K562 (cell line): ENCODE measurements around the gene GALNT17. TPM values are rescaled to one million over a fixed set of nuclear protein-coding genes. Genes with fewer than 3 reads are reported as not detected.

Experiments
- ATAC-seq: fragments of 200-7000 bp; cut with Tn5 transposase; 3 replicates; pipeline ENCODE4 v1.9.1; 2020; ENCODE audit warnings: moderate library complexity
- BruUV-seq: library from RNA; stranded (reverse); fragments of 400-500 nt; replicated peaks from 2 replicates; lab custom pipeline; 2021; lab: Mats Ljungman, UMichigan
- CTCF ChIA-PET: fragments of 300-600 bp; formaldehyde crosslinking; extraction: SDS; loops from one replicate; lab custom pipeline; 2021; ENCODE audit warnings: low intra/inter-chr PET ratio; lab: Yijun Ruan, JAX
- POLR2A ChIA-PET: fragments of 300-600, 350-650 bp; sonication (Branson Sonifier 250); formaldehyde crosslinking; extraction: SDS; loops from one replicate; lab custom pipeline; 2021; ENCODE audit warnings: antibody characterized with exemption, inconsistent platforms; lab: Yijun Ruan, JAX
- DNase-seq, 4 experiments: peaks; one replicate each; pipeline versions ENCODE4 v3.0.0 to v3.0.0-alpha.2; 2011 to 2018; ENCODE audit warnings: low spot score in 3 of 4, mixed read lengths in 3 of 4; ENCODE audit errors: extremely low read depth in 1 of 4
- FAIRE-seq: peaks from 2 replicates; lab custom pipeline; 2011; peaks lifted over from hg19 to GRCh38; lab: Jason Lieb, UNC
- H2AFZ ChIP-seq: 2 replicates; pipeline ENCODE4 v1.6.0; 2011; ENCODE audit warnings: low read depth, low read length, control low read depth, inconsistent platforms
- H3K27ac ChIP-seq: fragments of 200-600 bp; 3 replicates; pipeline ENCODE4 v1.8.0; 2011; ENCODE audit warnings: low read depth, mild to moderate bottlenecking, control low read depth, inconsistent platforms, low read length, moderate library complexity, mixed read lengths; ENCODE audit errors: extremely low read depth
- H3K27me3 ChIP-seq, 2 experiments: fragments of 300-600 bp in 1 of 2; 2 replicates in 1 of 2; 3 replicates in 1 of 2; pipeline versions ENCODE4 v1.6.0 to v1.8.0; 2011; ENCODE audit warnings: inconsistent platforms in 2 of 2, low read length in 2 of 2, mild to moderate bottlenecking in 1 of 2, mixed read lengths in 1 of 2, moderate library complexity in 1 of 2; ENCODE audit not compliant: control insufficient read depth in 2 of 2, insufficient read depth in 2 of 2
- H3K36me3 ChIP-seq: fragments of 300-600 bp; 3 replicates; pipeline ENCODE4 v1.8.0; 2011; ENCODE audit warnings: mild to moderate bottlenecking, low read length, inconsistent platforms; ENCODE audit not compliant: control insufficient read depth, insufficient read depth
- H3K4me1 ChIP-seq, 2 experiments: fragments of 200-600 bp in 1 of 2; replicated peaks in 1 of 2; 2 replicates in 1 of 2; 3 replicates in 1 of 2; pipeline versions ENCODE4 v1.5.1 to v1.8.0; 2011; ENCODE audit warnings: inconsistent platforms in 2 of 2, low read length in 2 of 2, mild to moderate bottlenecking in 1 of 2, mixed read lengths in 1 of 2, moderate library complexity in 1 of 2; ENCODE audit not compliant: control insufficient read depth in 2 of 2, insufficient read depth in 2 of 2
- H3K4me2 ChIP-seq: 2 replicates; pipeline ENCODE4 v1.6.1; 2011; ENCODE audit warnings: low read length, control low read depth, inconsistent platforms, mixed read lengths; ENCODE audit not compliant: insufficient read depth
- H3K4me3 ChIP-seq: fragments of 200-600 bp; sonication (generic), shearing (Covaris generic); 2 replicates; pipeline ENCODE4 v1.5.1; 2016; ENCODE audit warnings: control low read depth, inconsistent platforms
- H3K79me2 ChIP-seq: fragments of 200-600 bp; 3 replicates; pipeline ENCODE4 v1.8.0; 2011; ENCODE audit warnings: low read length, inconsistent platforms; ENCODE audit not compliant: control insufficient read depth, insufficient read depth
- H3K9ac ChIP-seq, 2 experiments: 2 replicates each; pipeline versions ENCODE4 v1.6.0 to v1.6.1; 2011; ENCODE audit warnings: low read depth in 2 of 2, low read length in 2 of 2, control low read depth in 1 of 2, inconsistent platforms in 1 of 2, mild to moderate bottlenecking in 1 of 2, mixed read lengths in 1 of 2; ENCODE audit not compliant: insufficient read depth in 1 of 2
- H3K9me1 ChIP-seq: one replicate; pipeline ENCODE4 v1.6.0; 2011; ENCODE audit warnings: inconsistent platforms, mild to moderate bottlenecking, low read length, moderate library complexity; ENCODE audit not compliant: control insufficient read depth, insufficient read depth
- H3K9me3 ChIP-seq: replicated peaks from 2 replicates; pipeline ENCODE4 v1.5.1; 2011; ENCODE audit warnings: low read depth, low read length, inconsistent platforms; ENCODE audit not compliant: control insufficient read depth, insufficient read depth
- H4K20me1 ChIP-seq: replicated peaks from 2 replicates; pipeline ENCODE4 v1.6.1; 2011; ENCODE audit warnings: low read length, inconsistent platforms, mixed read lengths; ENCODE audit not compliant: control insufficient read depth, insufficient read depth
- ELK1 ChIP-seq: sonication (generic); formaldehyde crosslinking; IDR thresholded peaks from 2 replicates; pipeline ENCODE4 v1.8.1; 2022; ENCODE audit warnings: missing genetic modification reagents
- HDGF ChIP-seq: fragments of 450-650 bp; IDR thresholded peaks from 2 replicates; pipeline ENCODE4 v1.6.1; 2016
- MBD2 ChIP-seq: sonication (generic); IDR thresholded peaks from 2 replicates; pipeline ENCODE4 v1.6.1; 2016; ENCODE audit warnings: low read depth, borderline replicate concordance
- MCM7 ChIP-seq, 2 experiments: fragments of 450-650 bp; IDR thresholded peaks; 2 replicates each; pipeline ENCODE4 v1.6.1; 2016 to 2018
- MEF2A ChIP-seq: IDR thresholded peaks from 2 replicates; pipeline ENCODE4 v1.6.1; 2011; ENCODE audit warnings: low read depth, mild to moderate bottlenecking, low read length, moderate library complexity; ENCODE audit not compliant: control insufficient read depth
- MIER1 ChIP-seq: fragments of 450-650 bp; IDR thresholded peaks from 2 replicates; pipeline ENCODE4 v1.6.1; 2016; ENCODE audit warnings: antibody characterized with exemption, mild to moderate bottlenecking, low read depth
- NCOA2 ChIP-seq, 2 experiments: fragments of 450-650 bp; IDR thresholded peaks; 2 replicates each; pipeline ENCODE4 v1.6.1; 2018; ENCODE audit warnings: mild to moderate bottlenecking in 2 of 2, moderate library complexity in 1 of 2; ENCODE audit not compliant: partially characterized antibody in 2 of 2
- NR1H2 ChIP-seq: sonication (generic); formaldehyde crosslinking; IDR thresholded peaks from 2 replicates; pipeline ENCODE4 v1.4.0; 2020; ENCODE audit warnings: mild to moderate bottlenecking, missing genetic modification reagents
- RBBP5 ChIP-seq: fragments of 200-600 bp; sonication (generic); IDR thresholded peaks from 2 replicates; pipeline ENCODE4 v1.6.1; 2012; ENCODE audit warnings: borderline replicate concordance, mild to moderate bottlenecking, low read length, control low read depth, inconsistent platforms; ENCODE audit not compliant: insufficient read depth, poor library complexity, severe bottlenecking
- STAT5B ChIP-seq: fragments of 250-450 bp; sonication (Bioruptor Pico); IDR thresholded peaks from 2 replicates; pipeline ENCODE4 v1.8.0; 2021; ENCODE audit warnings: mild to moderate bottlenecking, inconsistent platforms
- ZEB2 ChIP-seq: fragments of 450-650 bp; IDR thresholded peaks from 2 replicates; pipeline ENCODE4 v1.6.1; 2016
- ZNF197 ChIP-seq: fragments of 200-800 bp; sonication (Bioruptor generic); IDR thresholded peaks from 2 replicates; pipeline ENCODE4 v1.6.1; 2016; ENCODE audit warnings: low read depth, missing genetic modification characterization, missing compliant biosample characterization
- ZNF212 ChIP-seq: fragments of 450-650 bp; formaldehyde crosslinking; IDR thresholded peaks from 2 replicates; pipeline ENCODE4 v1.4.0; 2020; ENCODE audit warnings: mild to moderate bottlenecking
- WGBS: fragments of 100-300 bp; shearing (Covaris generic); methylation state at CpG from one replicate; pipeline ENCODE4 v1.1.6; 2016; ENCODE audit warnings: low coverage, mixed read lengths; ENCODE audit not compliant: insufficient coverage; ENCODE audit errors: missing lambda C conversion rate; 5-methylcytosine and 5-hydroxymethylcytosine counted together
- in situ Hi-C: fragments of 300-500 bp; cut with MboI; formaldehyde crosslinking; loops from 4 replicates; pipeline ENCODE4 v1.15.0; 2018; ENCODE audit warnings: inconsistent platforms, mixed read lengths
- intact Hi-C: fragments of 100-400 bp; cut with micrococcal nuclease; formaldehyde crosslinking; loops from 2 replicates; pipeline ENCODE4 v1.14.2; 2022
- polyA plus RNA-seq, 8 experiments: library from polyadenylated mRNA; depleted of rRNA in 4 of 8; stranded (reverse) in 5 of 8; unstranded in 3 of 8; fragments of >200 nt; fragmentation: Nextera tagmentation in 2 of 8; fragmentation: Illumina TruSeq in 1 of 8; extraction: Ambion mirVana in 2 of 8; extraction: Trizol in 1 of 8; gene quantifications; 2 replicates each; pipeline versions ENCODE4 v1.2.1 to v1.2.3, GENCODE V29; 2011 to 2014; ENCODE audit warnings: inconsistent platforms in 1 of 8, missing spikeins in 1 of 8
- total RNA-seq, 7 experiments: library from RNA; depleted of rRNA in 6 of 7; stranded (reverse); fragments of >200 nt in 6 of 7; fragmentation: Illumina TruSeq in 2 of 7; extraction: Trizol in 2 of 7; gene quantifications; 2 replicates each; pipeline versions ENCODE4 v1.2.1 to v1.2.3, GENCODE V29; 2011 to 2021; ENCODE audit warnings: low replicate concordance in 1 of 7

The GALNT17 gene
- total and polyA plus RNA-seq, 9 of the 15 experiments (the other 6 are each of a cell fraction or from before 2014, with no cell fraction given), result not detected

GRCh38 chr7:71290452-71290851, 158.5 kb downstream of the GALNT17 start:
- intact Hi-C loops (no loop called here), in situ Hi-C loops (no loop called here)
- CTCF ChIA-PET, result no interaction called here
- Histone ChIP-seq H3K4me1 (no peaks in the 10 kb centered on the region), H3K9ac (no peak overlapping the region), H4K20me1 (no peaks in the 10 kb centered on the region), H3K9me3 (no peaks in the 10 kb centered on the region), H3K4me2 (no peak overlapping the region), H3K4me3 (no peak overlapping the region), H3K79me2 (no peaks in the 10 kb centered on the region), H2AFZ (no peak overlapping the region), H3K27ac (no peak overlapping the region), H3K9me1 (no peaks in the 10 kb centered on the region), H3K36me3 (no peaks in the 10 kb centered on the region), H3K27me3 (no peaks in the 10 kb centered on the region; a peak in 1 of 5 replicates)
- no TSS peak for BruUV-seq
- DNase-seq (no peak), ATAC-seq (no peak), FAIRE-seq (no peak)
- no peak for TF ChIP-seq STAT5B (CRISPR knock-in tag)
- no peak for TF ChIP-seq HDGF
- no peak for TF ChIP-seq ZEB2
- TF ChIP-seq MIER1, result no peak
- no peak for TF ChIP-seq MEF2A
- TF ChIP-seq RBBP5, result no peak
- no peak for TF ChIP-seq NCOA2 (IDR thresholded peaks at IDR 0.05; ENCODE audit: partially characterized antibody in 2 of 2)
- 2% methylated on average over 4 of the region's 4 CpGs for WGBS
- POLR2A ChIA-PET, result interaction anchor here (0.6 to 0.8 kb wide), 2 partner anchors 873 to 1156 kb away, joined by 3 to 4 read pairs; no protein-coding TSS in a partner anchor

GRCh38 chr7:71298378-71298777, 166.4 kb downstream of the GALNT17 start:
- H3K4me3 ChIP-seq, result no peak overlapping the region
- H3K27me3 ChIP-seq, result no peaks in the 10 kb centered on the region; a peak in 2 of 5 replicates
- no peak for TF ChIP-seq ZNF197 (CRISPR knock-in tag)
- no peak for TF ChIP-seq ELK1 (CRISPR knock-in tag)
- no peak for TF ChIP-seq ZNF212 (CRISPR knock-in tag)
- TF ChIP-seq NR1H2 (CRISPR knock-in tag), result no peak
- TF ChIP-seq MCM7 (IDR thresholded peaks at IDR 0.05), result no peak
- no peak for TF ChIP-seq MBD2
- BruUV-seq, result no TSS peak
- intact Hi-C loops, result no loop called here
- H3K9me3 ChIP-seq, result no peaks in the 10 kb centered on the region
- in situ Hi-C loops, result no loop called here
- H4K20me1 ChIP-seq, result no peaks in the 10 kb centered on the region
- H3K9ac ChIP-seq, result no peak overlapping the region
- H3K4me1 ChIP-seq, result no peaks in the 10 kb centered on the region
- no peaks in the 10 kb centered on the region for H3K36me3 ChIP-seq
- DNase-seq (no peak), FAIRE-seq (no peak), ATAC-seq (no peak)
- no peak overlapping the region for H2AFZ ChIP-seq
- H3K4me2 ChIP-seq, result no peak overlapping the region
- no peaks in the 10 kb centered on the region for H3K9me1 ChIP-seq
- ChIA-PET POLR2A (no interaction called here), CTCF (no interaction called here)
- WGBS, result under 1% methylated on average over 6 of the region's 6 CpGs
- H3K27ac ChIP-seq, result no peak overlapping the region
- H3K79me2 ChIP-seq, result no peaks in the 10 kb centered on the region
